OCI-LY1 (cell line): Measurements from ENCODE around the gene STX5.
"Not testable (repeated sequence)": the region's sequence is repeated elsewhere in the genome, so short reads cannot be mapped to it uniquely, and the experiment has no call there.

Source experiments
- H2AFZ ChIP-seq: fragments of 200-600 bp; sonication (generic), shearing (Covaris generic); 2 replicates; pipeline ENCODE4 v1.6.0; 2014; ENCODE audit warnings: antibody characterized with exemption, mild to moderate bottlenecking, low read length
- H3F3A ChIP-seq: fragments of 200-600 bp; sonication (generic), shearing (Covaris generic); 2 replicates; pipeline ENCODE4 v1.6.0; 2014; ENCODE audit warnings: mild to moderate bottlenecking, antibody characterized with exemption, low read length, moderate library complexity; ENCODE audit not compliant: insufficient read depth
- H3K27ac ChIP-seq: fragments of 200-600 bp; sonication (generic); 2 replicates; pipeline ENCODE4 v1.5.1; 2014; ENCODE audit warnings: low read length, mixed run types, mild to moderate bottlenecking, low read depth; ENCODE audit not compliant: poor library complexity, severe bottlenecking
- H3K27me3 ChIP-seq: fragments of 200-600 bp; sonication (generic); 2 replicates; pipeline ENCODE4 v1.6.0; 2014; ENCODE audit warnings: antibody characterized with exemption, mild to moderate bottlenecking, low read length, moderate library complexity; ENCODE audit not compliant: insufficient read depth
- H3K36me3 ChIP-seq: fragments of 200-600 bp; sonication (generic); 2 replicates; pipeline ENCODE4 v1.6.1; 2014; ENCODE audit warnings: mild to moderate bottlenecking, antibody characterized with exemption, low read length, moderate library complexity, mixed read lengths; ENCODE audit not compliant: insufficient read depth
- H3K4me1 ChIP-seq: fragments of 200-600 bp; sonication (generic); 2 replicates; pipeline ENCODE4 v1.5.1; 2014; ENCODE audit warnings: mild to moderate bottlenecking, low read length, moderate library complexity; ENCODE audit not compliant: insufficient read depth, severe bottlenecking
- H3K4me2 ChIP-seq: fragments of 200-600 bp; sonication (generic), shearing (Covaris generic); 2 replicates; pipeline ENCODE4 v1.6.1; 2014; ENCODE audit warnings: low read length
- H3K4me3 ChIP-seq: fragments of 200-600 bp; sonication (generic); 2 replicates; pipeline ENCODE4 v1.5.1; 2014; ENCODE audit warnings: low read length, low read depth, mild to moderate bottlenecking, mixed read lengths; ENCODE audit not compliant: poor library complexity, severe bottlenecking
- H3K79me2 ChIP-seq: fragments of 200-600 bp; shearing (Covaris generic); 2 replicates; pipeline ENCODE4 v1.6.1; 2016; ENCODE audit warnings: mixed run types, low read length, mixed read lengths; ENCODE audit not compliant: insufficient read depth
- H3K9ac ChIP-seq: fragments of 200-600 bp; sonication (generic), shearing (Covaris generic); 2 replicates; pipeline ENCODE4 v1.6.1; 2014; ENCODE audit warnings: mild to moderate bottlenecking, low read length, mixed read lengths
- H3K9me2 ChIP-seq: fragments of 200-600 bp; sonication (generic), shearing (Covaris generic); 2 replicates; pipeline ENCODE4 v1.6.1; 2014; ENCODE audit warnings: low read depth, mild to moderate bottlenecking, low read length, mixed read lengths
- H3K9me3 ChIP-seq: fragments of 200-600 bp; shearing (Covaris generic); 2 replicates; pipeline ENCODE4 v1.6.1; 2014; ENCODE audit warnings: low read length, mixed read lengths
- H4K20me1 ChIP-seq: fragments of 200-600 bp; sonication (generic), shearing (Covaris generic); 2 replicates; pipeline ENCODE4 v1.6.0; 2016; ENCODE audit warnings: mild to moderate bottlenecking, low read length; ENCODE audit not compliant: insufficient read depth
- EZH2 ChIP-seq: fragments of 200-600 bp; sonication (generic), shearing (Covaris generic); IDR thresholded peaks from 2 replicates; pipeline ENCODE4 v1.8.0; 2017; ENCODE audit warnings: borderline replicate concordance, mixed run types, mild to moderate bottlenecking, antibody characterized with exemption, low read length, moderate library complexity, mixed read lengths
- TF ChIP-seq, protein P1 (sequence below): fragments of 200-600 bp; sonication (generic), shearing (Covaris generic); IDR thresholded peaks from 2 replicates; pipeline ENCODE4 v1.5.1; 2017; ENCODE audit warnings: mild to moderate bottlenecking, antibody characterized with exemption, low read length, moderate library complexity, mixed read lengths

Gene STX5

DNA sequence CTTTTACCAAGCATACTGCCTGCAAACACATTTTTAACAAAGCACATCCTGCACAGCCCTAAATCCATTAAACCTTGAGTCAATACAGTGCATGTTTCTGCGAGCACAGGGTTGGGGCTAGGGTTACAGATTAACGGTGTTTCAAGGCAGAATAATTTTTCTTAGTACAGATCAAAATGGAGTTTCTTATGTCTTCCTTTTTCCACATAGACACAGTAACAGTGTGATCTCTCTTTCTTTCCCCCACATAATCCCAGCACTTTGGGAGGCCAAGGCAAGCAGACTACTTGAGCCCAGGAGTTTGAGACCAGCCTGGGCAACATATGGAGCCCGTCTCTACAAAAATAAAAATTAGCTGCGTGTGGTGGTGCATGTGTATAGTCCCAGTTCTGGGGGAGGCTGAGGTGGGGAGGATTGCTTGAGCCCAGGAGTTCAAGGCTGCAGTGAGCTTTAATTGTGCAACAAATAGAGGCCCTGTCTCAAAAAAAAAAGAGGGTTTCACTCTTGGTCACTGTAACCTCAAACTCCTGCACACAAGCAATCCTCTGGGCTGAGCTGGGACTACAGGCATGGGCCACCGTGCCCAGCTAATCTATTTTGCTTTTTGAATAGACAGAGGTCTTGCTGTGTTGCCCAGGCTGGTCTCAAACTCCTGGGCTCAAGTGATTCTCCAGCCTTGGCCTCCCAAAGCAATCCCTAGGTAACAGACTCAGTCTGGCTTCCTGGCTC lies 29.1 kb upstream of the STX5 start:
- peak overlapping the region; percentile 51 for H3K4me2 ChIP-seq
- TF ChIP-seq EZH2 = no peak
- TF ChIP-seq, protein P1, sequence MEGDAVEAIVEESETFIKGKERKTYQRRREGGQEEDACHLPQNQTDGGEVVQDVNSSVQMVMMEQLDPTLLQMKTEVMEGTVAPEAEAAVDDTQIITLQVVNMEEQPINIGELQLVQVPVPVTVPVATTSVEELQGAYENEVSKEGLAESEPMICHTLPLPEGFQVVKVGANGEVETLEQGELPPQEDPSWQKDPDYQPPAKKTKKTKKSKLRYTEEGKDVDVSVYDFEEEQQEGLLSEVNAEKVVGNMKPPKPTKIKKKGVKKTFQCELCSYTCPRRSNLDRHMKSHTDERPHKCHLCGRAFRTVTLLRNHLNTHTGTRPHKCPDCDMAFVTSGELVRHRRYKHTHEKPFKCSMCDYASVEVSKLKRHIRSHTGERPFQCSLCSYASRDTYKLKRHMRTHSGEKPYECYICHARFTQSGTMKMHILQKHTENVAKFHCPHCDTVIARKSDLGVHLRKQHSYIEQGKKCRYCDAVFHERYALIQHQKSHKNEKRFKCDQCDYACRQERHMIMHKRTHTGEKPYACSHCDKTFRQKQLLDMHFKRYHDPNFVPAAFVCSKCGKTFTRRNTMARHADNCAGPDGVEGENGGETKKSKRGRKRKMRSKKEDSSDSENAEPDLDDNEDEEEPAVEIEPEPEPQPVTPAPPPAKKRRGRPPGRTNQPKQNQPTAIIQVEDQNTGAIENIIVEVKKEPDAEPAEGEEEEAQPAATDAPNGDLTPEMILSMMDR = no peak
- no peaks in the 10 kb centered on the region for H4K20me1 ChIP-seq
- peaks cover 59% of the 10 kb centered on the region for H3K4me1 ChIP-seq
- peak overlapping the region; percentile 73 for H3K27ac ChIP-seq
- no peaks in the 10 kb centered on the region for H3K27me3 ChIP-seq
- H3K36me3 ChIP-seq = peaks cover 36% of the 10 kb centered on the region
- no peaks in the 10 kb centered on the region for H3K9me3 ChIP-seq
- H3K4me3 ChIP-seq = no peak overlapping the region
- H3K79me2 ChIP-seq = peaks cover 63% of the 10 kb centered on the region
- no peaks in the 10 kb centered on the region for H3K9me2 ChIP-seq
- H3K9ac ChIP-seq = peak overlapping the region; percentile 9; the same call in 1 of the 2 replicates
- H3F3A ChIP-seq = no peaks in the 10 kb centered on the region
- no peak overlapping the region for H2AFZ ChIP-seq

DNA sequence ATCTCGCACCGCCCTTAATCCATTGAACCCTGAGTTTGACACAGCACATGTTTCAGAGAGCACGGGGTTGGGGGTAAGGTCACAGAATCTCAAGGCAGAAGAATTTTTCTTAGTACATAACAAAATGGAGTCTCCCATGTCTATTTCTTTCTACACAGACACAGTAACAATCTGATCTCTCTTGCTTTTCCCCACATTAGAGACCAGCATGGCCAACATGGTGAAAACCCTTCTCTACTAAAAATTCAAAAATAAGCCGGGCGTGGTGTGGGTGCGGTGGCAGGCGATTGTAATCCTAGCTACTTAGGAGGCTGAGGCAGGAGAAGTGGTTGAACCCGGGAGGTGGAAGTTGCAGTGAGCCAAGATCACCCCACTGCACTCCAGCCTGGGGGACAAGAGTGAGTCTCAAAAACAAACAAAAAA lies 27.4 kb upstream of the STX5 start:
- H3K4me2 ChIP-seq = peak overlapping the region; percentile 47
- H3K27me3 ChIP-seq, H3K9me3 ChIP-seq, H2AFZ ChIP-seq, H3K9me2 ChIP-seq, H4K20me1 ChIP-seq: not testable (repeated sequence)
- H3K79me2 ChIP-seq = peaks cover 60% of the 10 kb centered on the region
- H3F3A ChIP-seq = peaks cover 12% of the 10 kb centered on the region
- H3K36me3 ChIP-seq = peaks cover 36% of the 10 kb centered on the region
- H3K9ac ChIP-seq = peak overlapping the region; percentile 21; the same call in 1 of the 2 replicates
- H3K4me1 ChIP-seq = peaks cover 63% of the 10 kb centered on the region
- peak overlapping the region; percentile 25 for H3K4me3 ChIP-seq
- H3K27ac ChIP-seq = peak overlapping the region; percentile 73

DNA sequence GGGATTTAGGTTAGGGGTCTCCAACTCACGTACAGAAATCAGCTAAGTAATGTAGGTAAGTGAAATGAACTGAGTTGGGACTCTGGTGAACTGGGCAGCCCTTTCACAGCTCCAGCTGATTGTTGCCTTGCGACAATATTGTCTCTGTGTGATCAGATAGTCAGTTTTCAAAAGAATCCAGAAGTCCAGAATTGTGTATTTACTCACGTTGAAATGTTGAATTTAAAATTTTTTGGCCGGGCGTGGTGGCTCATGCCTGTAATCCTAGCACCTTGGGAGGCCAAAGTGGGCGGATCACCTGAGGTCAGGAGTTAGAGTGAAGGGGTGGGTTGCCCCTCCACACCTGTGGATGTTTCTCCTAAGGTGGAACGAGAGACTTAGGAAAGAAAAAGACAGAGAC lies 26.4 kb upstream of the STX5 start:
- H3F3A ChIP-seq = peaks cover 23% of the 10 kb centered on the region

More for the DNA sequence above, 26.4 kb upstream of the STX5 start:
- no peaks in the 10 kb centered on the region for H3K27me3 ChIP-seq
- H3K9me3 ChIP-seq = no peaks in the 10 kb centered on the region
- H4K20me1 ChIP-seq = no peaks in the 10 kb centered on the region
- H2AFZ ChIP-seq = no peak overlapping the region
- H3K4me3 ChIP-seq = peak overlapping the region; percentile 100
- peak overlapping the region; percentile 83 for H3K27ac ChIP-seq
- H3K9ac ChIP-seq = peak overlapping the region; percentile 97
- no peaks in the 10 kb centered on the region for H3K9me2 ChIP-seq
- H3K36me3 ChIP-seq = peaks cover 38% of the 10 kb centered on the region
- TF ChIP-seq EZH2 = no peak
- TF ChIP-seq, protein P1 = no peak
- H3K4me1 ChIP-seq = peaks cover 73% of the 10 kb centered on the region
- H3K79me2 ChIP-seq = peaks cover 53% of the 10 kb centered on the region
- H3K4me2 ChIP-seq = peak overlapping the region; percentile 76
